ENCODE results near the gene LGR5. TPM values are rescaled to one million over a fixed set of nuclear protein-coding genes. Genes with fewer than 3 reads are reported as not detected.

Gene LGR5
- total RNA-seq, 2 experiments from 2014 or later = not detected

DNA sequence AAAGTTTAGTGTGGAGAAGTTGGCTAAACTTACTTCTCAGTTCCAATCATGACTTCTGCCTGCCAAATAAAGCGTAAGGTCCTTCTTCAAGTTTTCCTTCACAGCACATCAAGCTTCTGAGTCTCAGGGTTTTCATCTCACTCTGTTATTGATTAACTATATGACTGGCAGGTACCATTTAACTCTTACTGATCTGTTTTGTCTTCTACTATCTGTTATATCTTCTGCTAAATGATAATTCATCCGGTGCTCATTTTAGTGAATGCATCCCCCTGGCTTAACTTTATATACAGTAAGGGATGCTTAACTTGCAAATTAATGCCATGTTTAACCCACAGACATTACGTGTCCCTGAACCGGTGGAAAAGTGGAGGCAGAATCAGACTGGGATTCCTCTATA is 20.7 kb downstream of the LGR5 start:
- TF ChIP-seq, protein P1, sequence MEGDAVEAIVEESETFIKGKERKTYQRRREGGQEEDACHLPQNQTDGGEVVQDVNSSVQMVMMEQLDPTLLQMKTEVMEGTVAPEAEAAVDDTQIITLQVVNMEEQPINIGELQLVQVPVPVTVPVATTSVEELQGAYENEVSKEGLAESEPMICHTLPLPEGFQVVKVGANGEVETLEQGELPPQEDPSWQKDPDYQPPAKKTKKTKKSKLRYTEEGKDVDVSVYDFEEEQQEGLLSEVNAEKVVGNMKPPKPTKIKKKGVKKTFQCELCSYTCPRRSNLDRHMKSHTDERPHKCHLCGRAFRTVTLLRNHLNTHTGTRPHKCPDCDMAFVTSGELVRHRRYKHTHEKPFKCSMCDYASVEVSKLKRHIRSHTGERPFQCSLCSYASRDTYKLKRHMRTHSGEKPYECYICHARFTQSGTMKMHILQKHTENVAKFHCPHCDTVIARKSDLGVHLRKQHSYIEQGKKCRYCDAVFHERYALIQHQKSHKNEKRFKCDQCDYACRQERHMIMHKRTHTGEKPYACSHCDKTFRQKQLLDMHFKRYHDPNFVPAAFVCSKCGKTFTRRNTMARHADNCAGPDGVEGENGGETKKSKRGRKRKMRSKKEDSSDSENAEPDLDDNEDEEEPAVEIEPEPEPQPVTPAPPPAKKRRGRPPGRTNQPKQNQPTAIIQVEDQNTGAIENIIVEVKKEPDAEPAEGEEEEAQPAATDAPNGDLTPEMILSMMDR (IDR thresholded peaks at IDR 0.05) = no peak
- CTCF ChIA-PET = no interaction called here
- no peaks in the 10 kb centered on the region for H3K9me3 Mint-ChIP-seq
- no peak overlapping the region for H3K4me3 Mint-ChIP-seq
- intact Hi-C loops (cut with micrococcal nuclease) = no loop called here
- peaks cover 3% of the 10 kb centered on the region for H3K27me3 Mint-ChIP-seq
- H3K27ac Mint-ChIP-seq = no peak overlapping the region
- no peaks in the 10 kb centered on the region for H3K36me3 Mint-ChIP-seq (ENCODE audit: low read depth)
- no peak for ATAC-seq
- POLR2A ChIA-PET = no interaction called here
- DNase-seq = no peak
- H3K4me1 Mint-ChIP-seq (ENCODE audit: low read depth) = no peaks in the 10 kb centered on the region

DNA sequence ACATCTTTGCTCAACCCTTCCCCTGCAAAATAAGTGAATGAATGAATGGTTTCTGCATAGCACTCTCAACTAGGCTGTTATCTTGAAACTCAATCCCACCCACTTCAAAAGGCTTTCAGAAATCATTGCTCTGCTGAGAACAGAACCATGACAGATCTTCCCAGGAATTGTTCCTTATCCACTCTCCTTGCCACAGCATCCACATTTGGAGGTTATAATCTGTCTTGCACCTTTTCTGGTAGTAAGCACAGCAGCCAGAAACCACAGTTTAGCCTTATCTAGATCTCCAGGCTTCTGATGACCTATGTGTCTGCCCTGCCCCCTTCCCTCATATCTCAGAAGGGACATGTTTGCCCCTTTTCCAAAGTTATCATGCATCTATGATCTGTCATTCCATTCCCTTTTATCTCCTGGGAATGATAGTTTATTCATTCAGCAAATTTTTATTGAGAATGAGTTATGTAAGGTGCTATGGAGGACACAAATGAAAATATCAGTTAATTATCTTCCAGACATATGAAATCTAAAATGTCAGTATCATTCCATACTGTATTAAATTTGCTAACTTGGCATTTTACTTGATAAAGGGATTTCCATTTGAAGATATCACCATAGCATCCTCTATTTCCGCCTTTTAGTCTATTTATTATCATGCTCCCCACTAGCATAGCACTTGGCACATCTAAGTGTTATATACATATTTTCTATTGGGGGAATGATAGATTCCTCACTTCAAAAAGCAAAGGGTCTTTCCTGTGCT is 21.4 kb downstream of the LGR5 start:
- DNase-seq (no peak), ATAC-seq (no peak)
- CTCF ChIA-PET = no interaction called here
- no peaks in the 10 kb centered on the region for H3K9me3 Mint-ChIP-seq
- H3K4me1 Mint-ChIP-seq (ENCODE audit: low read depth) = no peaks in the 10 kb centered on the region
- POLR2A ChIA-PET = no interaction called here
- TF ChIP-seq, protein P1 (IDR thresholded peaks at IDR 0.05) = no peak
- no peaks in the 10 kb centered on the region for H3K36me3 Mint-ChIP-seq (ENCODE audit: low read depth)
- H3K27ac Mint-ChIP-seq = no peak overlapping the region
- peaks cover 3% of the 10 kb centered on the region for H3K27me3 Mint-ChIP-seq
- intact Hi-C loops (cut with micrococcal nuclease) = no loop called here
- no peak overlapping the region for H3K4me3 Mint-ChIP-seq

DNA sequence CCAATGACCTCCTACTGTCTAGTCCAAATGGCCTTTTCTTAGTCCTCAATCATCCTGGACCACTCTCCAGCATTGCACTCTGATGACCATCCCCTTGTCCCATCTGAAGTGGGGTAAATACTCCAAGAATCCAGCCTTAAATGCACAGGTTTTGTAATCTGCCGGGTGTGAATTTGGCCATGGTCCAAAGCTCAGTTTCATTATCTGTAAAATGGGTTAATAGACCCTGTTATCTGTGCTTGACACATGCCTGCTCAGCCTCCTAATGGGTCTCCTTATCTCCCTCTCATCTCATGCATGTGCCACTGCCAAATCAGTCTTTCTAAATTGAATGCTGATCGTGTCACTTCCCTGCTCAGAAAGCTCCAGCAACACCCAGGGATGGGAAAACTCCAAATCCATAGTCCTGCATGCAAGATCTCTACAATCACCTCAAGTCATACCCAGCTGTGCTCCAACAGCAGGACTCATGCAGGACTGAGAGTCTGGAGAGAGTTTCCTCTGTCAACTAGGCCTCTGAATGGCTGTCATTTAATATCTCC is 22.3 kb downstream of the LGR5 start:
- CTCF ChIA-PET = no interaction called here
- no peaks in the 10 kb centered on the region for H3K9me3 Mint-ChIP-seq
- H3K27me3 Mint-ChIP-seq = peaks cover 6% of the 10 kb centered on the region
- intact Hi-C loops (cut with micrococcal nuclease) = no loop called here
- POLR2A ChIA-PET = no interaction called here
- H3K4me1 Mint-ChIP-seq (ENCODE audit: low read depth) = no peaks in the 10 kb centered on the region
- H3K36me3 Mint-ChIP-seq (ENCODE audit: low read depth) = no peaks in the 10 kb centered on the region
- DNase-seq (no peak), ATAC-seq (no peak)
- no peak overlapping the region for H3K27ac Mint-ChIP-seq
- H3K4me3 Mint-ChIP-seq = no peak overlapping the region
- TF ChIP-seq, protein P1 (IDR thresholded peaks at IDR 0.05) = no peak

DNA sequence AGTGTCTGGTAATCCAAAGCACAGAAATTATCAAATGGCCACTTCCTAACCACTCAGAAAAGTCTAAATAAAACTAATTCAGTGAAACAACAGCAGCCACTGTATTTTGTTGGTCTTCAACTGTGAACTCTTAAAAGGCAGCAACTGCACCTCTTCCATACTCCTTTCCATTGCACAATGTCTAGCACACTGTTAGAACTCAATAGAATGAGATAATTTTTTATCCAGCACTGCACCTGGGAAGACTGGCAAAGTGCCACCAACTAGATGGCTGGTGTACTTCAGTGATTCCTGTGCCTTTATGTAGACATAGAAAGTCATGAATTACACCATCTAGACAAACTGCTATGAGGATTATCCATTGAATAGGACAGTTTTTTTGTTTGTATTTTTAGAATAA is 26.2 kb downstream of the LGR5 start:
- no peaks in the 10 kb centered on the region for H3K4me1 Mint-ChIP-seq (ENCODE audit: low read depth)
- TF ChIP-seq, protein P1 (IDR thresholded peaks at IDR 0.05) = no peak
- H3K36me3 Mint-ChIP-seq (ENCODE audit: low read depth) = no peaks in the 10 kb centered on the region
- DNase-seq (no peak), ATAC-seq (no peak)
- intact Hi-C loops (cut with micrococcal nuclease) = no loop called here
- peaks cover 9% of the 10 kb centered on the region for H3K27me3 Mint-ChIP-seq
- H3K27ac Mint-ChIP-seq = no peak overlapping the region
- H3K9me3 Mint-ChIP-seq = no peaks in the 10 kb centered on the region
- ChIA-PET CTCF (no interaction called here), POLR2A (no interaction called here)
- no peak overlapping the region for H3K4me3 Mint-ChIP-seq

- TF ChIP-seq, protein P1 (IDR thresholded peaks at IDR 0.05) = no peak
- no peak for ATAC-seq
- ChIA-PET CTCF (no interaction called here), POLR2A (no interaction called here)
- Mint-ChIP-seq H3K4me1 (ENCODE audit: low read depth) (no peaks in the 10 kb centered on the region), H3K27me3 (peaks cover 8% of the 10 kb centered on the region), H3K4me3 (no peak overlapping the region), H3K36me3 (ENCODE audit: low read depth) (no peaks in the 10 kb centered on the region), H3K27ac (no peak overlapping the region), H3K9me3 (no peaks in the 10 kb centered on the region)
- DNase-seq = no peak
- intact Hi-C loops (cut with micrococcal nuclease) = no loop called here
Measured at GRCh38 chr12:71469258-71469750, 29.7 kb downstream of the LGR5 start.

All from activated CD8-positive, alpha-beta T cell treated with anti-CD3 and anti-CD28 coated beads for 36 hours (primary cell).